Pancreas (tissue), 10 donors: ENCODE data around the gene DUSP28. TPM values are rescaled to one million over a fixed set of nuclear protein-coding genes. Genes with fewer than 3 reads are reported as not detected.

Experiments used
- ATAC-seq, 4 donors: fragments of 200-7000 bp; cut with Tn5 transposase; one replicate each; pipeline versions ENCODE4 v1.8.0 to v1.9.1; 2020; ENCODE audit warnings: mild to moderate bottlenecking in 4 of 4, moderate library complexity in 4 of 4
- DNase-seq, 6 donors: peaks; one replicate each; pipeline ENCODE4 v3.0.0-alpha.2; 2020
- FAIRE-seq: peaks from 2 replicates; lab custom pipeline; 2012; peaks lifted over from hg19 to GRCh38; lab: Jason Lieb, UNC
- H3K27ac ChIP-seq, 4 donors: fragments of 200-600 bp; sonication (generic); 1 replicate in 3 of 4; 2 replicates in 1 of 4; pipeline versions ENCODE4 v1.5.0 to v1.8.0; 2020
- H3K27me3 ChIP-seq, 4 donors: fragments of 200-600 bp; one replicate each; pipeline ENCODE4 v1.8.0; 2021
- H3K36me3 ChIP-seq, 3 donors: fragments of 200-600 bp; sonication (generic) in 1 of 3; one replicate each; pipeline versions ENCODE4 v1.5.0 to v1.8.0; 2020 to 2021
- H3K4me1 ChIP-seq, 3 donors: fragments of 200-600 bp; one replicate each; pipeline ENCODE4 v1.8.0; 2021
- H3K4me3 ChIP-seq, 4 donors: fragments of 200-600 bp; sonication (generic) in 2 of 4; one replicate each; pipeline versions ENCODE4 v1.5.0 to v1.8.0; 2020 to 2021
- H3K9me3 ChIP-seq, 4 donors: fragments of 200-600 bp; one replicate each; pipeline ENCODE4 v1.8.0; 2021
- WGBS, 2 donors: extraction: QIAGEN DNeasy Blood & Tissue Kit; methylation state at CpG; one replicate each; pipeline ENCODE4 v1.1.7; 2013; 5-methylcytosine and 5-hydroxymethylcytosine counted together
- intact Hi-C, 3 donors: fragments of 100-400 bp; cut with DNase I; formaldehyde crosslinking; loops; one replicate each; pipeline versions ENCODE4 v1.11.1 to v1.14.2; 2022
- polyA plus RNA-seq, 2 donors: library from polyadenylated mRNA; stranded (reverse); fragments of 200-250 nt; gene quantifications; one replicate each; pipeline ENCODE4 v1.2.3, GENCODE V29; 2013
- total RNA-seq, 6 donors: library from RNA; stranded (reverse); fragmentation: NEBNext Ultra II Directional in 4 of 6; extraction: Animal tissue kit (Norgen Biotek cat#: 25700) in 4 of 6; gene quantifications; one replicate each; pipeline versions ENCODE4 v1.2.1 to v1.2.4, GENCODE V29; 2021 to 2023
- TF ChIP-seq, protein P1 (sequence below), 4 donors: fragments of 200-600 bp; sonication (generic) in 3 of 4; IDR thresholded peaks; one replicate each; pipeline versions ENCODE4 v1.5.0 to v1.8.0; 2021; ENCODE audit warnings: antibody characterized with exemption in 4 of 4
- donor health status: healthy with polysubstance abuse.
- donor health status: DM: no; HTN: no; CAD: no; lungs with moderate emphysema.
- donor health status: DM: no; HTN: no; CAD: no.
- donor health status: control.
- donor health status: control.
- donor health status: Bipolar disorder and iron deficiency.
- donor health status: DM: yes; HTN: yes; CAD: no.
- donor health status: DM: no; HTN: no; CAD: no.
- donor health status: DM: no; HTN: no; CAD: no.
- donor health status: DM: yes; HTN: yes; CAD: no.

The DUSP28 gene
- total and polyA plus RNA-seq, 8 donors = 1.6 to 5.0 (median 2.7) TPM

DNA sequence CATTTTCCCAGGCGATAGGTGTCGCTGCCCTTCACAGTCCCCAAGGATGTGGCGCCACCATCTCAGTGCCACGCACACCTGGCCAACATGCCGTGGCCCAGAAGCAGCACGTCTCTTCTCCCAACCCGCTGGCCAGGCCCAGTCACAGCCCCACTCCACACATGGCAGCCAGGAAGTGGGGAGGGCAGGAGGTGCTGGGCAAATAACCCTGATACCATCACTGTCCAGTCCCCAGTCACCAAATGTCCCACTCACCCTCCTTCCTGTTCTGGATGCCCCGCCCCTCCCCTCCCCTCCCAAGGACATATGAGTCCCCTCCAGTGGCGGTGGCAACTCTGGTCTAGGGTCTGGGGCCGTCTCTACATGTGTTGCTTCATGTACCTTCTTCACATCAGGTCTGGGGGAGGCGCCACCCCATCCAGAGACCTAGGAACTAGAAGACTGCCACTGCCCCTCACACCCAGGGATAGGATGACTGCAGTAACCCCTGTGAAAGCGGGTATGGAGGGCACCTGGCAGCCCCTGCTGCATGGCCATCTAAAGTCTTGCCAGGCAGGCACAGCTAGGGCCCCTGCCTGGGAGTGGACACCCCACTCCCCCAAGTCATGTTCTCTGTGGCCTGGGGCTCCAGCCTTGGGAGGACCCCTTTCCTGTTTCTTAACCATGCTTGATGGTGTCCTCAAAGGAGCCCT lies 19.1 kb downstream of the DUSP28 start:
- Histone ChIP-seq H3K9me3 (no peaks in the 10 kb centered on the region), H3K4me3 (no peak overlapping the region), H3K36me3 (peaks cover 0 to 30% (median 16%) of the 10 kb centered on the region in 3 donors), H3K27me3 (no peaks in the 10 kb centered on the region), H3K4me1 (peaks cover 7 to 14% (median 8%) of the 10 kb centered on the region in 3 donors), H3K27ac (peak overlapping the region; percentile 57 to 60 (median 59))
- TF ChIP-seq, protein P1, sequence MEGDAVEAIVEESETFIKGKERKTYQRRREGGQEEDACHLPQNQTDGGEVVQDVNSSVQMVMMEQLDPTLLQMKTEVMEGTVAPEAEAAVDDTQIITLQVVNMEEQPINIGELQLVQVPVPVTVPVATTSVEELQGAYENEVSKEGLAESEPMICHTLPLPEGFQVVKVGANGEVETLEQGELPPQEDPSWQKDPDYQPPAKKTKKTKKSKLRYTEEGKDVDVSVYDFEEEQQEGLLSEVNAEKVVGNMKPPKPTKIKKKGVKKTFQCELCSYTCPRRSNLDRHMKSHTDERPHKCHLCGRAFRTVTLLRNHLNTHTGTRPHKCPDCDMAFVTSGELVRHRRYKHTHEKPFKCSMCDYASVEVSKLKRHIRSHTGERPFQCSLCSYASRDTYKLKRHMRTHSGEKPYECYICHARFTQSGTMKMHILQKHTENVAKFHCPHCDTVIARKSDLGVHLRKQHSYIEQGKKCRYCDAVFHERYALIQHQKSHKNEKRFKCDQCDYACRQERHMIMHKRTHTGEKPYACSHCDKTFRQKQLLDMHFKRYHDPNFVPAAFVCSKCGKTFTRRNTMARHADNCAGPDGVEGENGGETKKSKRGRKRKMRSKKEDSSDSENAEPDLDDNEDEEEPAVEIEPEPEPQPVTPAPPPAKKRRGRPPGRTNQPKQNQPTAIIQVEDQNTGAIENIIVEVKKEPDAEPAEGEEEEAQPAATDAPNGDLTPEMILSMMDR (IDR thresholded peaks at IDR 0.05) = no peak
- intact Hi-C loops = no loop called here
- FAIRE-seq (no peak), DNase-seq (peak in 2 of 6 donors; percentile 44 to 63), ATAC-seq (peak in 2 of 4 donors; percentile 1 to 3)
- WGBS, 2 donors = 92% methylated on average over 12 of the region's 12 CpGs

- H3K4me3 ChIP-seq = no peak overlapping the region
- peaks cover 8 to 20% (median 14%) of the 10 kb centered on the region in 3 donors for H3K4me1 ChIP-seq
- FAIRE-seq (no peak), ATAC-seq (peak; percentile 80 to 89 (median 84)), DNase-seq (peak; percentile 65 to 92 (median 86))
- H3K27ac ChIP-seq = peak overlapping the region; percentile 57 to 60 (median 59)
- peaks cover 0 to 23% (median 11%) of the 10 kb centered on the region in 3 donors for H3K36me3 ChIP-seq
- H3K9me3 ChIP-seq = no peaks in the 10 kb centered on the region
- H3K27me3 ChIP-seq = no peaks in the 10 kb centered on the region
- 38 to 46% methylated on average over 27 of the region's 27 CpGs for WGBS, 2 donors
- intact Hi-C loops = no loop called here
- TF ChIP-seq, protein P1 (IDR thresholded peaks at IDR 0.05) = peak; percentile 21 to 39 (median 31)
Observed at GRCh38 chr2:240579771-240580614, 19.8 kb downstream of the DUSP28 start.

- no peak for FAIRE-seq
- Histone ChIP-seq H3K36me3 (peaks cover 0 to 6% (median under 1%) of the 10 kb centered on the region in 3 donors), H3K27ac (no peak overlapping the region), H3K27me3 (no peaks in the 10 kb centered on the region), H3K4me3 (no peak overlapping the region), H3K9me3 (no peaks in the 10 kb centered on the region), H3K4me1 (peaks cover 12 to 26% (median 18%) of the 10 kb centered on the region in 3 donors)
- no peak for ATAC-seq
- no peak for DNase-seq
- intact Hi-C loops = no loop called here
- WGBS, 2 donors = 94% methylated on average over 5 of the region's 5 CpGs
- TF ChIP-seq, protein P1 (IDR thresholded peaks at IDR 0.05) = no peak
Observed at GRCh38 chr2:240581811-240582210, 21.7 kb downstream of the DUSP28 start.

- DNase-seq = no peak
- Histone ChIP-seq H3K4me3 (no peak overlapping the region), H3K9me3 (no peaks in the 10 kb centered on the region), H3K27me3 (no peaks in the 10 kb centered on the region), H3K4me1 (peaks cover 18 to 32% (median 18%) of the 10 kb centered on the region in 3 donors), H3K36me3 (no peaks in the 10 kb centered on the region), H3K27ac (no peak overlapping the region)
- TF ChIP-seq, protein P1 (IDR thresholded peaks at IDR 0.05) = no peak
- no peak for ATAC-seq
- 83 to 86% methylated on average over 3 of the region's 3 CpGs for WGBS, 2 donors
- FAIRE-seq = no peak
- intact Hi-C loops = no loop called here
Observed at GRCh38 chr2:240582781-240583180, 22.6 kb downstream of the DUSP28 start.
